RWPE2 (cell line): ENCODE results near the gene BID.

Experiments
- ATAC-seq: fragments of 200-7000 bp; cut with Tn5 transposase; 3 replicates; pipeline ENCODE4 v1.9.1; 2021; ENCODE audit warnings: low read depth
- DNase-seq: peaks from one replicate; pipeline ENCODE4 v3.0.0-alpha.2; 2020; ENCODE audit warnings: low spot score
- H3K27ac ChIP-seq: fragments of 450-650 bp; 2 replicates; pipeline ENCODE4 v1.5.1; 2017; ENCODE audit warnings: mild to moderate bottlenecking; ENCODE audit not compliant: poor library complexity, severe bottlenecking
- H3K27me3 ChIP-seq: fragments of 250-450 bp; sonication (Bioruptor Pico); 2 replicates; pipeline ENCODE4 v1.5.1; 2021; ENCODE audit warnings: mild to moderate bottlenecking, moderate library complexity; ENCODE audit not compliant: insufficient read depth, poor library complexity, severe bottlenecking
- H3K36me3 ChIP-seq: fragments of 250-450 bp; sonication (Bioruptor Pico); 2 replicates; pipeline ENCODE4 v1.5.1; 2020; ENCODE audit warnings: low read depth, mild to moderate bottlenecking, moderate library complexity
- H3K4me1 ChIP-seq: fragments of 250-450 bp; sonication (Bioruptor Pico); 2 replicates; pipeline ENCODE4 v1.5.1; 2021; ENCODE audit warnings: mild to moderate bottlenecking, moderate library complexity; ENCODE audit not compliant: insufficient read depth, poor library complexity, severe bottlenecking
- H3K4me3 ChIP-seq: fragments of 250-450 bp; sonication (Bioruptor Pico); 2 replicates; pipeline ENCODE4 v1.5.1; 2021; ENCODE audit warnings: mild to moderate bottlenecking, moderate library complexity; ENCODE audit not compliant: severe bottlenecking
- H3K9me3 ChIP-seq: fragments of 250-450 bp; sonication (Bioruptor Pico); 2 replicates; pipeline ENCODE4 v1.5.1; 2021; ENCODE audit warnings: mild to moderate bottlenecking, moderate library complexity; ENCODE audit not compliant: severe bottlenecking
- TF ChIP-seq, protein P1 (sequence below): fragments of 450-650 bp; IDR thresholded peaks from one replicate; pipeline ENCODE4 v1.5.1; 2017; ENCODE audit warnings: mild to moderate bottlenecking, moderate library complexity; ENCODE audit not compliant: poor library complexity, severe bottlenecking

The BID gene

DNA sequence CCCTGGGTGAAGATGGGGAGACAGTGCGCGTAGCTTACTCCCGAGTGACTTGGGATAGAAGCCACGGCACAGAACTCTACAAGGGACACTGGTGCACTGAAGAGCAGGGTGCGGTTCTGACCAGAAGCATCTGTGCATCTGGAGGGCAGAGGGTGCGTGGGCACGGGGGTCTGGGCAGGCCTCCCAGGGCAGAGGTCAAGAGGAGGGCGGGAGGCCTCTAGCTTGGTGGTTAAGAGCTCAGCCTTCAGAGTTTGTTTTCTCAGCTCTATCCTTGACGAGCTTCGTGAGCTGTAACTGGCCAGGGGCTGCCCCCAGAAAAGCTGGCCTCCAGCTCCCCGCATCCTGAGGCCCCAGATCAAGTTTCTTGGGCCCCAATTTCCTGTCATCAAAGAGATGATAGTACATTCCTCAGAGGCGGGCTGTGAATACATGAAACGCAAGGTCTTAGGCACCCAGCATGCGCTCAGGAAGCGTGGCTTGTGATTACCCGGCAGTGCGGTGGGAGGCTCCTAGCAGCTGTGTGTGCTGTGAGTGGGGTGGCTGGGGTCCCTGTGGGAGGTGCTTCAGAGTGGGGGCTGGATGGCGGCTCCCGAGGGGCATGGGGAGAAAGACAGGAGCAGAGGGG lies 6.0 kb upstream of the BID start:
- Histone ChIP-seq H3K36me3 (no peaks in the 10 kb centered on the region), H3K27me3 (no peaks in the 10 kb centered on the region), H3K4me3 (no peak overlapping the region), H3K27ac (no peak overlapping the region), H3K4me1 (no peaks in the 10 kb centered on the region), H3K9me3 (no peaks in the 10 kb centered on the region)
- ATAC-seq: no peak
- TF ChIP-seq, protein P1, sequence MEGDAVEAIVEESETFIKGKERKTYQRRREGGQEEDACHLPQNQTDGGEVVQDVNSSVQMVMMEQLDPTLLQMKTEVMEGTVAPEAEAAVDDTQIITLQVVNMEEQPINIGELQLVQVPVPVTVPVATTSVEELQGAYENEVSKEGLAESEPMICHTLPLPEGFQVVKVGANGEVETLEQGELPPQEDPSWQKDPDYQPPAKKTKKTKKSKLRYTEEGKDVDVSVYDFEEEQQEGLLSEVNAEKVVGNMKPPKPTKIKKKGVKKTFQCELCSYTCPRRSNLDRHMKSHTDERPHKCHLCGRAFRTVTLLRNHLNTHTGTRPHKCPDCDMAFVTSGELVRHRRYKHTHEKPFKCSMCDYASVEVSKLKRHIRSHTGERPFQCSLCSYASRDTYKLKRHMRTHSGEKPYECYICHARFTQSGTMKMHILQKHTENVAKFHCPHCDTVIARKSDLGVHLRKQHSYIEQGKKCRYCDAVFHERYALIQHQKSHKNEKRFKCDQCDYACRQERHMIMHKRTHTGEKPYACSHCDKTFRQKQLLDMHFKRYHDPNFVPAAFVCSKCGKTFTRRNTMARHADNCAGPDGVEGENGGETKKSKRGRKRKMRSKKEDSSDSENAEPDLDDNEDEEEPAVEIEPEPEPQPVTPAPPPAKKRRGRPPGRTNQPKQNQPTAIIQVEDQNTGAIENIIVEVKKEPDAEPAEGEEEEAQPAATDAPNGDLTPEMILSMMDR: no peak
- DNase-seq: no peak

DNA sequence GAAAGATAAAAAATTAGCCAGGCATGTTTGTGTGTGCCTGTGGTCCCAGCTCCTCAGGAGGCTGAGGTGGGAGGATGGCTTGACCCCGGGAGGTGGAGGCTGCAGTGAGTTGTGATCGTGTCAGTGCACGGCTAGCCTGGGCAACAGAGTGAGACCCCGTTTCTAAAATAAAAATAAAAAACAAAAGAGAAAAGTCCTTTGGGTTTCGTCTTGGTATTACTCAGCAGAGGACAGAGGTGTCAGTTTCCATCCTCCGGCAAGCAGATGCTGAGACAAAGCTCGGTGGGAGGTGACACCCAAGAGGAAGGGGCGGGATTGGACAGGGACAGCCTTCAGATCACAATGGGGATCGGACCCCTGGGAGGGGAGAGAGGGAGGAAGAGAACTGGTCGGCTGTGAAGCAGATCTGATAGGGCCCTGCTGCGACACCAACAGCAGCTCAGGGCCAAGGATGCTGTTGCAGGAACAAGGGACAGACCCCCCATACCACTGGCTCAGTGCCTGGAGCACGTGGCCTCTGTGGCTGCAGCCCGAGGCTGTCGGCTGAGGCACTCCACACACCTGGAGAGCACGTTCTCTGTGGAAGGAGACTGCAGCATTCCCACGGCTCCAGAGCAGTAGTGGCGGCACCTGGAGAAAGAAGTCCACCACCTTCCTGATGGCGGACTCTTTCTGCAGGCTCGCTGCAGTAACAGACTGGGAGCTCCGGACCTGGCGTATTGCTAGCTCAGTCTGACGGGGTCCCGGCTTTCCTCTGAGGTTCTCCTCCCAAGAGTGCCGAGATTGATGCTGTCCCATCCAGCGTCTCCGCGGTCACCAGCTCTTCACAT lies 5.2 kb upstream of the BID start:
- Histone ChIP-seq H3K9me3 (no peaks in the 10 kb centered on the region), H3K4me1 (no peaks in the 10 kb centered on the region), H3K27me3 (no peaks in the 10 kb centered on the region), H3K36me3 (no peaks in the 10 kb centered on the region), H3K4me3 (no peak overlapping the region), H3K27ac (no peak overlapping the region)
- TF ChIP-seq, protein P1: no peak
- DNase-seq (no peak), ATAC-seq (no peak)

GRCh38 chr22:17778412-17778976 lies 4.2 kb upstream of the BID start:
- Histone ChIP-seq H3K27ac (no peak overlapping the region), H3K4me1 (no peaks in the 10 kb centered on the region), H3K27me3 (no peaks in the 10 kb centered on the region), H3K4me3 (no peak overlapping the region), H3K9me3 (no peaks in the 10 kb centered on the region), H3K36me3 (no peaks in the 10 kb centered on the region)
- DNase-seq (no peak), ATAC-seq (no peak)
- TF ChIP-seq, protein P1: no peak

DNA sequence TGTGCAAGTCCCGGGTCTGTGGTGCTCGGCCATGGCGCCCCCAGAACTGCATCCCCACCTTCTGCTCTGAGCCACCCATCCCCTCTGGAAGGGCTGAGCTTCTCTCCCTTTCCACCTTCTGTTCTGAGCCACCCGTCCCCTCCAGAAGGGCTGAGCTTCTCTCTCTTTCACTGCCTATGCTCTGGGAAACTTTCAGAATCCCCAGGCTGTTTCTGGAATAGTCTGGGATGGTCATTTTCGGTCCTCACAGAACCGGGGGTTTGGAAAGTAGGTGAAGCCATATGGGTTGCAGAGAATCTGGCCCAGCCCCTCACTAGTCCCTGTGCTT lies 3.4 kb upstream of the BID start:
- ATAC-seq (no peak), DNase-seq (no peak)
- TF ChIP-seq, protein P1: no peak
- no peaks in the 10 kb centered on the region for H3K27me3 ChIP-seq
- no peak overlapping the region for H3K27ac ChIP-seq
- no peaks in the 10 kb centered on the region for H3K9me3 ChIP-seq
- H3K36me3 ChIP-seq: no peaks in the 10 kb centered on the region
- no peak overlapping the region for H3K4me3 ChIP-seq
- H3K4me1 ChIP-seq: peaks cover 6% of the 10 kb centered on the region
